A549 (cell line): ENCODE measurements around the gene KCNG4.

Experiments used
- EP300 ChIP-seq, 2 experiments: fragments of >200 bp; sonication (Bioruptor Twin); formaldehyde crosslinking; IDR thresholded peaks; 2 replicates in 1 of 2; 3 replicates in 1 of 2; pipeline ENCODE4 v1.6.1; 2016 to 2017
- MAFK ChIP-seq: fragments of 450-650 bp; IDR thresholded peaks from 2 replicates; pipeline ENCODE4 v1.6.1; 2014; ENCODE audit not compliant: partially characterized antibody
- PBX3 ChIP-seq: IDR thresholded peaks from 2 replicates; pipeline ENCODE4 v1.6.1; 2012
- POLR2A ChIP-seq: IDR thresholded peaks from 2 replicates; pipeline ENCODE4 v1.6.1; 2012; ENCODE audit warnings: mild to moderate bottlenecking, low read length
- RCOR1 ChIP-seq: fragments of 150-350 bp; IDR thresholded peaks from 2 replicates; pipeline ENCODE4 v1.6.1; 2014; ENCODE audit warnings: antibody characterized with exemption, low read length, low read depth

- TF ChIP-seq EP300 (IDR thresholded peaks at IDR 0.05) (no peak), MAFK (no peak), RCOR1 (no peak), PBX3 (no peak), POLR2A (no peak)
These were observed 21.1 kb upstream of the KCNG4 start for GRCh38 chr16:84260766-84261554.
